MM.1S (cell line): Measurements from ENCODE around the gene KBTBD4.
A peak's percentile ranks its signal among the peaks of the same experiment; 100 is the strongest.
"Not testable (repeated sequence)": the region's sequence is repeated elsewhere in the genome, so short reads cannot be mapped to it uniquely, and the experiment has no call there.

Source experiments
- DNase-seq: peaks from one replicate; pipeline ENCODE4 v3.0.0-alpha.2; 2015
- H2AFZ ChIP-seq: fragments of 300-600 bp; sonication (generic); 2 replicates; pipeline ENCODE4 v1.6.0; 2016; ENCODE audit warnings: antibody characterized with exemption, low read length
- H3F3A ChIP-seq: fragments of 300-600 bp; sonication (generic); 2 replicates; pipeline ENCODE4 v1.6.1; 2016; ENCODE audit warnings: mild to moderate bottlenecking, antibody characterized with exemption, low read length, moderate library complexity, mixed read lengths; ENCODE audit not compliant: insufficient read depth
- H3K27ac ChIP-seq: fragments of 300-600 bp; sonication (generic); 2 replicates; pipeline ENCODE4 v1.5.1; 2016; ENCODE audit warnings: mild to moderate bottlenecking, low read length
- H3K27me3 ChIP-seq: fragments of 300-600 bp; sonication (generic); replicated peaks from 2 replicates; pipeline ENCODE4 v1.6.0; 2016; ENCODE audit warnings: low read length; ENCODE audit not compliant: insufficient read depth
- H3K36me3 ChIP-seq: fragments of 300-600 bp; sonication (generic); replicated peaks from 2 replicates; pipeline ENCODE4 v1.6.1; 2016; ENCODE audit warnings: mild to moderate bottlenecking, low read length, mixed read lengths; ENCODE audit not compliant: insufficient read depth
- H3K4me1 ChIP-seq: fragments of 300-600 bp; sonication (generic); 2 replicates; pipeline ENCODE4 v1.6.1; 2016; ENCODE audit warnings: low read length, mixed read lengths
- H3K4me2 ChIP-seq: fragments of 300-600 bp; sonication (generic); 2 replicates; pipeline ENCODE4 v1.6.0; 2016; ENCODE audit warnings: low read depth, low read length
- H3K4me3 ChIP-seq: fragments of 300-600 bp; sonication (generic); 2 replicates; pipeline ENCODE4 v1.5.1; 2016; ENCODE audit warnings: low read length, mixed read lengths
- H3K79me2 ChIP-seq: fragments of 300-600 bp; sonication (generic); 2 replicates; pipeline ENCODE4 v1.6.1; 2016; ENCODE audit warnings: mixed run types, low read length, mixed read lengths
- H3K9ac ChIP-seq: fragments of 300-600 bp; sonication (generic); 2 replicates; pipeline ENCODE4 v1.6.1; 2016; ENCODE audit warnings: low read length, mixed read lengths
- H3K9me2 ChIP-seq: fragments of 300-600 bp; sonication (generic); replicated peaks from 2 replicates; pipeline ENCODE4 v1.6.1; 2016; ENCODE audit warnings: mild to moderate bottlenecking, low read length, mixed read lengths; ENCODE audit not compliant: insufficient read depth
- H3K9me3 ChIP-seq: fragments of 300-600 bp; sonication (generic); replicated peaks from 2 replicates; pipeline ENCODE4 v1.6.1; 2016; ENCODE audit warnings: mild to moderate bottlenecking, low read length, mixed read lengths; ENCODE audit not compliant: insufficient read depth
- H4K20me1 ChIP-seq: fragments of 300-600 bp; sonication (generic); 2 replicates; pipeline ENCODE4 v1.6.1; 2016; ENCODE audit warnings: mild to moderate bottlenecking, low read length, moderate library complexity, mixed read lengths; ENCODE audit not compliant: insufficient read depth
- EZH2 ChIP-seq: fragments of 300-600 bp; sonication (generic); optimal IDR thresholded peaks from 2 replicates; pipeline ENCODE3; 2017; ENCODE audit warnings: low read depth, mild to moderate bottlenecking, antibody characterized with exemption, low read length, mixed read lengths
- EZH2phosphoT487 ChIP-seq: fragments of 300-600 bp; sonication (generic); IDR thresholded peaks from 2 replicates; pipeline ENCODE4 v1.6.1; 2018; ENCODE audit warnings: antibody characterized with exemption, low read length
- TF ChIP-seq, protein P1 (sequence below): fragments of 300-600 bp; sonication (generic); IDR thresholded peaks from 2 replicates; pipeline ENCODE4 v1.5.1; 2016; ENCODE audit warnings: antibody characterized with exemption, low read length, mixed read lengths

The KBTBD4 gene

DNA sequence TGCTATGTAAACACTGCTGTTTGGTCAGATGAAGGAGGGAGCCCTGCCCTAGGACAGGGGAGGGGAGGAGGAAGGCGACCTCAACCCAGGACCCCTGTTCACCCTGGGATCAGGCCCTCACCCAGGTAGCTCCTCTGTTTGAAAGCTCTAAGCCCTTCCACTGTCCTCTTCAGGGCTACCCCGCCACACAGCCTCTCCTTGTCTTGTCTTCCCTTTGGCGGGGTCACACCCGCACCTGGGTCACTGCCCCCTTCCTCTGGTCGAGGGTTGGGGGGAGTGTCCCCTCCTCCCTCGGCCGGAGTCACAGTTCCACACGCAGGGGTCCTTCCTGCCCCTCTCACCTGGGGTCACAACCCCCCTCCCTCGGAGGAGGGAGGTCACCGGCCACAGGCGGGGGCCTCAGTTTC is 13.8 kb downstream of the KBTBD4 start:
- Histone ChIP-seq H2AFZ (peak overlapping the region; percentile 97), H3K4me2 (peak overlapping the region; percentile 85), H3K9ac (peak overlapping the region; percentile 92), H3K4me1 (peaks cover 8% of the 10 kb centered on the region; the same call in 1 of the 2 replicates), H3K27ac (no peak overlapping the region), H3K4me3 (peak overlapping the region; percentile 98), H3K79me2 (peaks cover 37% of the 10 kb centered on the region), H3K36me3 (no peaks in the 10 kb centered on the region), H3K27me3 (no peaks in the 10 kb centered on the region), H3K9me2 (no peaks in the 10 kb centered on the region), H4K20me1 (no peaks in the 10 kb centered on the region), H3K9me3 (no peaks in the 10 kb centered on the region), H3F3A (no peaks in the 10 kb centered on the region)
- TF ChIP-seq, protein P1, sequence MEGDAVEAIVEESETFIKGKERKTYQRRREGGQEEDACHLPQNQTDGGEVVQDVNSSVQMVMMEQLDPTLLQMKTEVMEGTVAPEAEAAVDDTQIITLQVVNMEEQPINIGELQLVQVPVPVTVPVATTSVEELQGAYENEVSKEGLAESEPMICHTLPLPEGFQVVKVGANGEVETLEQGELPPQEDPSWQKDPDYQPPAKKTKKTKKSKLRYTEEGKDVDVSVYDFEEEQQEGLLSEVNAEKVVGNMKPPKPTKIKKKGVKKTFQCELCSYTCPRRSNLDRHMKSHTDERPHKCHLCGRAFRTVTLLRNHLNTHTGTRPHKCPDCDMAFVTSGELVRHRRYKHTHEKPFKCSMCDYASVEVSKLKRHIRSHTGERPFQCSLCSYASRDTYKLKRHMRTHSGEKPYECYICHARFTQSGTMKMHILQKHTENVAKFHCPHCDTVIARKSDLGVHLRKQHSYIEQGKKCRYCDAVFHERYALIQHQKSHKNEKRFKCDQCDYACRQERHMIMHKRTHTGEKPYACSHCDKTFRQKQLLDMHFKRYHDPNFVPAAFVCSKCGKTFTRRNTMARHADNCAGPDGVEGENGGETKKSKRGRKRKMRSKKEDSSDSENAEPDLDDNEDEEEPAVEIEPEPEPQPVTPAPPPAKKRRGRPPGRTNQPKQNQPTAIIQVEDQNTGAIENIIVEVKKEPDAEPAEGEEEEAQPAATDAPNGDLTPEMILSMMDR = no peak
- TF ChIP-seq EZH2 = no peak
- no peak for TF ChIP-seq EZH2phosphoT487
- DNase-seq = no peak

GRCh38 chr11:47564366-47564765 is 14.4 kb downstream of the KBTBD4 start:
- not testable (repeated sequence) for H3K4me3 ChIP-seq, H3K27ac ChIP-seq, DNase-seq, H3K36me3 ChIP-seq, H3K9me2 ChIP-seq, H2AFZ ChIP-seq, H3K27me3 ChIP-seq, H3K4me2 ChIP-seq, H3K4me1 ChIP-seq, H3K9me3 ChIP-seq, H4K20me1 ChIP-seq, H3F3A ChIP-seq, H3K9ac ChIP-seq
- peaks cover 31% of the 10 kb centered on the region for H3K79me2 ChIP-seq

DNA sequence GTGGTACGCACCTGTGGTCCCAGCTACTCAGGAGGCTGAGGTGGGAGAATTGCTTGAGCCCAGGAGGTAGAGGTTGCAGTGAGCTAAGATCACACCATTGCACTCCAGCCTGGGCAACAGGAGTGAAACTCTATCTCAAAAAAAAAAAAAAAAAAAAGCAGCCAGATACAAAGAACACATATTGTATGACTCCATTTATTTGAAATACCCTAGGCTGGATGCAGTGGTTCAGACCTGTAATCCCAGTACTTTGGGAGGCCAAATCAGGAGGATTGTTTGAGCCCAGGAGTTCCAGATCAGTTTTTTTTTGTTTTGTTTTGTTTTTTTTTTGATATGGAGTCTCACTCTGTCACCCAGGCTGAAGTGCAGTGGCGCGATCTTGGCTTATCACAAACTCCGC is 16.4 kb downstream of the KBTBD4 start:
- not testable (repeated sequence) for H3K27me3 ChIP-seq, DNase-seq
- H3K79me2 ChIP-seq = peaks cover 19% of the 10 kb centered on the region

GRCh38 chr11:47560426-47560825 is 18.3 kb downstream of the KBTBD4 start:
- Histone ChIP-seq H3K4me2 (no peak overlapping the region), H3F3A (no peaks in the 10 kb centered on the region), H3K27ac (no peak overlapping the region), H3K4me3 (no peak overlapping the region), H3K9me3 (no peaks in the 10 kb centered on the region), H3K79me2 (no peaks in the 10 kb centered on the region), H4K20me1 (no peaks in the 10 kb centered on the region), H3K36me3 (no peaks in the 10 kb centered on the region), H3K9ac (no peak overlapping the region), H3K4me1 (peaks cover 3% of the 10 kb centered on the region; the same call in 1 of the 2 replicates), H3K9me2 (no peaks in the 10 kb centered on the region), H3K27me3 (no peaks in the 10 kb centered on the region), H2AFZ (no peak overlapping the region)
- DNase-seq = no peak
- no peak for TF ChIP-seq EZH2phosphoT487
- TF ChIP-seq EZH2 = no peak
- TF ChIP-seq, protein P1 = no peak

More for the DNA sequence above, 16.4 kb downstream of the KBTBD4 start:
- not testable (repeated sequence) for H3K36me3 ChIP-seq, H2AFZ ChIP-seq, H3K9ac ChIP-seq, H3K4me2 ChIP-seq, H3K4me1 ChIP-seq, H3K4me3 ChIP-seq, H3F3A ChIP-seq, H3K9me3 ChIP-seq, H3K27ac ChIP-seq, H3K9me2 ChIP-seq, H4K20me1 ChIP-seq
